GM20000 (cell line): ENCODE measurements around the gene NCOA7.

Source experiments
- DNase-seq: peaks from one replicate; pipeline ENCODE4 v3.0.0; 2012; ENCODE audit warnings: low spot score
- CTCF ChIP-seq: IDR thresholded peaks from 2 replicates; pipeline ENCODE4 v1.5.1; 2012; ENCODE audit warnings: mild to moderate bottlenecking, control low read depth; ENCODE audit errors: extremely low read depth, missing control alignments

Gene NCOA7

GRCh38 chr6:125850361-125850760 lies 59.6 kb downstream of the NCOA7 start:
- TF ChIP-seq CTCF = no peak
- no peak for DNase-seq

GRCh38 chr6:125852587-125852986 lies 61.8 kb downstream of the NCOA7 start:
- no peak for TF ChIP-seq CTCF
- DNase-seq = no peak

GRCh38 chr6:125853168-125853567 lies 62.4 kb downstream of the NCOA7 start:
- TF ChIP-seq CTCF = no peak
- DNase-seq = no peak

- no peak for DNase-seq
- TF ChIP-seq CTCF = no peak
Measured at GRCh38 chr6:125853756-125854155, 63.0 kb downstream of the NCOA7 start.

GRCh38 chr6:125854355-125854754 lies 63.6 kb downstream of the NCOA7 start:
- no peak for TF ChIP-seq CTCF
- DNase-seq = no peak

- no peak for DNase-seq
Measured at GRCh38 chr6:125855783-125856182, 65.0 kb downstream of the NCOA7 start.

GRCh38 chr6:125857846-125858245 lies 67.1 kb downstream of the NCOA7 start:
- DNase-seq = no peak
- no peak for TF ChIP-seq CTCF

More at GRCh38 chr6:125855783-125856182, 65.0 kb downstream of the NCOA7 start:
- no peak for TF ChIP-seq CTCF
